CD4-positive, alpha-beta memory T cell (primary cell): Measurements from ENCODE around the gene MRPL54. TPM values are rescaled to one million over a fixed set of nuclear protein-coding genes. Genes with fewer than 3 reads are reported as not detected.
A peak's percentile ranks its signal among the peaks of the same experiment; 100 is the strongest.
"Not testable (repeated sequence)": the region's sequence is repeated elsewhere in the genome, so short reads cannot be mapped to it uniquely, and the experiment has no call there.

Experiments
- CTCF ChIA-PET: fragments of 350-600 bp; sonication (Branson Sonifier 250); formaldehyde crosslinking; loops from one replicate; lab custom pipeline; 2021; ENCODE audit warnings: inconsistent platforms; ENCODE audit not compliant: partially characterized antibody; lab: Charles Lee
- POLR2A ChIA-PET: fragments of 350-600 bp; sonication (Branson Sonifier 250); formaldehyde crosslinking; loops from one replicate; lab custom pipeline; 2021; ENCODE audit not compliant: partially characterized antibody; lab: Charles Lee
- DNase-seq, 5 donors: peaks; one replicate each; pipeline versions ENCODE4 v3.0.0 to v3.0.0-alpha.2; 2020 to 2022; ENCODE audit warnings: mixed read lengths in 1 of 5
- H3K27ac ChIP-seq: one replicate; pipeline ENCODE4 v1.7.0; 2013; ENCODE audit warnings: low read depth, low read length
- H3K27me3 ChIP-seq: 2 replicates; pipeline ENCODE4 v1.7.0; 2013; ENCODE audit warnings: mild to moderate bottlenecking, low read length, moderate library complexity; ENCODE audit not compliant: insufficient read depth
- H3K36me3 ChIP-seq: 2 replicates; pipeline ENCODE4 v1.7.0; 2013; ENCODE audit warnings: mild to moderate bottlenecking, low read length, moderate library complexity; ENCODE audit not compliant: insufficient read depth
- H3K4me1 ChIP-seq: 2 replicates; pipeline ENCODE4 v1.7.0; 2013; ENCODE audit warnings: mild to moderate bottlenecking, low read length, moderate library complexity; ENCODE audit not compliant: insufficient read depth
- H3K4me3 ChIP-seq, 2 donors: one replicate each; pipeline ENCODE4 v1.7.0; 2013; ENCODE audit warnings: low read length in 2 of 2, mild to moderate bottlenecking in 1 of 2
- H3K9me3 ChIP-seq, 2 donors: one replicate each; pipeline ENCODE4 v1.7.0; 2013; ENCODE audit warnings: low read length in 2 of 2, control low read depth in 1 of 2; ENCODE audit not compliant: control insufficient read depth in 1 of 2
- H3K27ac Mint-ChIP-seq, 7 donors: one replicate each; pipeline ENCODE4 v1.8.0; 2020 to 2021; ENCODE audit warnings: mixed read lengths in 7 of 7, mild to moderate bottlenecking in 6 of 7, inconsistent platforms in 3 of 7, moderate library complexity in 3 of 7
- H3K27me3 Mint-ChIP-seq, 2 donors: one replicate each; pipeline ENCODE4 v1.8.0; 2020 to 2021; ENCODE audit warnings: mixed read lengths in 2 of 2
- H3K36me3 Mint-ChIP-seq, 2 donors: one replicate each; pipeline ENCODE4 v1.8.0; 2020 to 2021; ENCODE audit warnings: mixed read lengths in 2 of 2, inconsistent platforms in 1 of 2, mild to moderate bottlenecking in 1 of 2
- H3K4me1 Mint-ChIP-seq, 4 donors: one replicate each; pipeline ENCODE4 v1.8.0; 2020 to 2021; ENCODE audit warnings: mixed read lengths in 4 of 4, mild to moderate bottlenecking in 1 of 4
- H3K4me3 Mint-ChIP-seq, 8 donors: one replicate each; pipeline ENCODE4 v1.8.0; 2020 to 2021; ENCODE audit warnings: mixed read lengths in 8 of 8, mild to moderate bottlenecking in 7 of 8, moderate library complexity in 6 of 8, inconsistent platforms in 3 of 8
- H3K9me3 Mint-ChIP-seq, 8 donors: one replicate each; pipeline ENCODE4 v1.8.0; 2020 to 2021; ENCODE audit warnings: mixed read lengths in 8 of 8, mild to moderate bottlenecking in 5 of 8, inconsistent platforms in 3 of 8, moderate library complexity in 1 of 8
- intact Hi-C: fragments of 100-400 bp; cut with micrococcal nuclease; formaldehyde crosslinking; loops from one replicate; pipeline ENCODE4 v1.15.1; 2023
- polyA plus RNA-seq, 2 donors: library from polyadenylated mRNA; unstranded; fragments of 300-500 nt; fragmentation: Illumina TruSeq; gene quantifications; one replicate each; pipeline ENCODE4 v1.2.3, GENCODE V29; 2021
- total RNA-seq, 2 experiments: library from RNA; stranded (reverse); gene quantifications; one replicate each; pipeline ENCODE4 v1.2.3, GENCODE V29; 2021

MRPL54 gene
- total and polyA plus RNA-seq, 4 experiments from 2014 or later, result 36.7 to 107 (median 70.2) TPM

- H3K27me3 ChIP-seq, result no peaks in the 10 kb centered on the region
- peak overlapping the region in 5 of 7 donors; percentile 25 to 100 (median 57) for H3K27ac Mint-ChIP-seq
- CTCF ChIA-PET, result interaction anchor here (9.7 kb wide), 1 partner anchor 63 kb away, joined by 82 read pairs; no protein-coding TSS in a partner anchor
- H3K36me3 ChIP-seq, result peaks cover 4% of the 10 kb centered on the region
- intact Hi-C loops, result loop anchor here (5.0 kb wide), 1 partner anchor 713 kb away; the partner anchor contains the start of gene HDGFL2
- H3K4me1 ChIP-seq, result peaks cover 46% of the 10 kb centered on the region
- H3K9me3 ChIP-seq, result no peaks in the 10 kb centered on the region
- H3K9me3 Mint-ChIP-seq, result peaks cover 0 to 3% (median 0%) of the 10 kb centered on the region in 8 donors
- H3K4me1 Mint-ChIP-seq, result peaks cover 21 to 68% (median 41%) of the 10 kb centered on the region in 4 donors
- H3K4me3 Mint-ChIP-seq, result peak overlapping the region in 6 of 8 donors; percentile 31 to 95 (median 46)
- no peak overlapping the region for H3K4me3 ChIP-seq
- peaks cover 0 to 2% of the 10 kb centered on the region in 2 donors for H3K27me3 Mint-ChIP-seq
- H3K27ac ChIP-seq, result peak overlapping the region; percentile 12
- POLR2A ChIA-PET, result interaction anchor here (1.0 to 3.8 kb wide), 4 partner anchors 9 to 38 kb away, joined by 3 to 36 read pairs (median 4); no protein-coding TSS in a partner anchor
- peaks cover 11 to 43% of the 10 kb centered on the region in 2 donors for H3K36me3 Mint-ChIP-seq
- DNase-seq, result peak in 1 of 5 donors; percentile 30
These were observed 2.8 kb upstream of the MRPL54 start for GRCh38 chr19:3759482-3760254.

DNA sequence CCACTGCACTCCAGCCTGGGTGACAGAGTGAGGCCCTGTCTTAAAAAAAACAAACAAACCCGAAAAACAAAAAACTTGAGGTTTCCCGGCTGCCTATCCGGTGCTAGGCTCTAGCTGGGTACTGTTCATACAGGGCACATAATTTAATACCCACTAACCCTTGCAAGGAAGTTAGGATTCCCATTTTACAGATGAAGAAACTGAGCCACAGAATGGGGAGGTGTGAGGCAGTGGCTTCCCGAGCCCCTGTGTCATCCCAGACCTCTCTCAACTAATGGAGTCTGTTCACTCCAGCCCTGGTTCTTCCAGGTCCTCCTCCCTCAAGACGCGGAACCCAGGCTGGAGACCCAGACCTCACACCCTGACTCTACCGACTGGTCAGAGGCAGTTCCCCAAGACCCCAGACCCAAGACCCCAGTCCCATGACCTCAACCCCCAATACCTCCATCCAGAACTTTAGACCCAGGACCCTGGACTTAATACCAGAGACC, 1.6 kb upstream of the MRPL54 start:
- peaks cover 0 to 2% of the 10 kb centered on the region in 2 donors for H3K27me3 Mint-ChIP-seq
- peaks cover 18 to 59% (median 33%) of the 10 kb centered on the region in 4 donors for H3K4me1 Mint-ChIP-seq
- intact Hi-C loops, result loop anchor here (5.0 kb wide), 1 partner anchor 711 kb away; the partner anchor contains the start of gene HDGFL2
- Histone ChIP-seq H3K27me3 (no peaks in the 10 kb centered on the region), H3K9me3 (no peaks in the 10 kb centered on the region), H3K4me1 (peaks cover 46% of the 10 kb centered on the region), H3K36me3 (peaks cover 10% of the 10 kb centered on the region), H3K4me3 (peak overlapping the region; percentile 91 to 94), H3K27ac (peak overlapping the region; percentile 99)
- peaks cover 5 to 34% of the 10 kb centered on the region in 2 donors for H3K36me3 Mint-ChIP-seq
- POLR2A ChIA-PET, result interaction anchor here (0.6 to 3.8 kb wide), 8 partner anchors 9 to 61 kb away, joined by 3 to 46 read pairs (median 18); no protein-coding TSS in a partner anchor
- peak; percentile 48 to 57 (median 56) for DNase-seq
- CTCF ChIA-PET, result interaction anchor here (0.5 to 9.7 kb wide), 7 partner anchors 11 to 196 kb away, joined by 3 to 82 read pairs (median 10); no protein-coding TSS in a partner anchor
- H3K27ac Mint-ChIP-seq, result peak overlapping the region; percentile 95 to 100 (median 99)
- H3K4me3 Mint-ChIP-seq, result peak overlapping the region; percentile 94 to 97 (median 96)
- peaks cover 0 to 3% (median 0%) of the 10 kb centered on the region in 8 donors for H3K9me3 Mint-ChIP-seq

DNA sequence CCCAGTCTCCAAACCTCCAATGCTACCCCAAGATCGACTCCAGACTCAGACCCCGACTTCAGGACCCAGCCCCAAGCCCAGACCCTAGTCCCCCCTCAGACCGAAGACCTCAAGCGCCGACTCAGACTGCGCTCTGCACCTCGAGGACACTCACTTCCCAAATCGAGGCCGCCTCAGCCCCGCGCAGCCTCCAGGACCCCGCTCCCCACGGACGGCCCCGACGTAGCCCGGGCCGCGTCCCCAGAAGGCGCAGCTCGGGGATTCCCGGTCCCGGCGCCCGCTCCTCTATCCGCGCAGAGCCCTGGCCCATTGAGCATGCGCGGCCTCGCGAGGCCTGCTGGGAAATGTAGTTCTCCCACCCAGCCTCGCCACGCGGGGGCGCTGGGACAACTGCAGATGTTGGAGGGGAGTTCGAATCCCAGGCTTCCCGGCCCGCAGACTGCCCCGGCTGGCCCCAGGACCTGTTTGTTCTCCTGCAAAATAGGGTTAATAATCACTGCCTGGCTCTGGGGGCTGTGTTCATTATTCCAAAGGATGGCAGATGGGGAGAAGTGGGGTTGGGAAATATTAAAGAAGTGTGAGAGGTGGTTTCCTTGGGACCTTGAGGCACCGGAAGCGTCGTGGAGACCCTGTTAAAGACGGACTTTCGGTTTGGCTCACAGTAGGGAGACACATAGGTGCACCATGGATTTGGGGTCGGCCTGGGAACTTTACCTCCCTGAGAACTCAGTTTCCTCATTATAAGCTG, 926 bp upstream of the MRPL54 start, which contains the start of gene APBA3:
Gene APBA3, minus strand, starts transcription at position 311 of the 748 bp plus-strand sequence. CDS start 1,428 bp downstream, outside the sequence.
- peaks cover 7 to 38% of the 10 kb centered on the region in 2 donors for H3K36me3 Mint-ChIP-seq
- Histone ChIP-seq H3K4me1 (peaks cover 46% of the 10 kb centered on the region), H3K4me3 (peak within 1 kb of the TSS; percentile 91 to 98), H3K9me3 (no peaks in the 10 kb centered on the region), H3K27me3 (no peaks in the 10 kb centered on the region), H3K36me3 (peaks cover 12% of the 10 kb centered on the region), H3K27ac (peak within 1 kb of the TSS; percentile 100)
- ChIA-PET POLR2A (interaction anchor here (0.6 to 3.8 kb wide), 28 partner anchors 9 to 1207 kb away, joined by 3 to 46 read pairs (median 7); partner anchors contain the start of genes DAPK3, DOHH, EEF2 and KDM4B), CTCF (interaction anchor here (0.5 to 9.7 kb wide), 15 partner anchors 9 to 224 kb away, joined by 3 to 82 read pairs (median 6); partner anchors contain the start of gene EEF2)
- peak within 1 kb of the TSS; percentile 96 to 99 (median 98) for H3K4me3 Mint-ChIP-seq
- H3K9me3 Mint-ChIP-seq, result peaks cover 0 to 3% (median 0%) of the 10 kb centered on the region in 8 donors
- peaks cover 0 to 2% of the 10 kb centered on the region in 2 donors for H3K27me3 Mint-ChIP-seq
- intact Hi-C loops, result loop anchor here (1.0 to 5.0 kb wide), 6 partner anchors 40 to 711 kb away; partner anchors contain the start of genes DAPK3, EEF2 and HDGFL2
- DNase-seq, result peak; percentile 90 to 94 (median 92)
- peak within 1 kb of the TSS; percentile 100 for H3K27ac Mint-ChIP-seq
- peaks cover 19 to 61% (median 35%) of the 10 kb centered on the region in 4 donors for H3K4me1 Mint-ChIP-seq

DNA sequence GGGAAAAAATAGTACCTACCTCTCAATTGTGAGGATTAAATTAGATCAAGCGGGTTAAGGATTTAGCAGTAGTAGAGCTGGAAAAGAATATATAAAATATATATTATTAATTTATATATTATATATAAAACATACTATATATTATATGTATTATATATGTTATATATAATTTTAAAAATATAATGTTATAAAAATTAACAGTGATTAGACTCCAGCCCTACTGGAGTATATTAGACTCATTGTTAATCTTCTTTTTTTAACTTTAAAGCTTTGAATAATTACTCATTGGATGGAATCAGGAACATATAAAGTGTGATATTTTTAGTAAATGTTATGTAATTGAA, 380 bp upstream of the MRPL54 start:
- ChIA-PET CTCF (interaction anchor here (1.0 to 9.7 kb wide), 18 partner anchors 9 to 1710 kb away, joined by 3 to 82 read pairs (median 4); partner anchors contain the start of genes DOHH and EEF2), POLR2A (interaction anchor here (0.8 to 3.8 kb wide), 35 partner anchors 9 to 1206 kb away, joined by 3 to 46 read pairs (median 6); partner anchors contain the start of genes DAPK3, DOHH, EEF2 and FEM1A)
- DNase-seq, result no peak
- peaks cover 6 to 38% of the 10 kb centered on the region in 2 donors for H3K36me3 Mint-ChIP-seq
- Histone ChIP-seq H3K27ac (peak overlapping the region; percentile 100), H3K27me3 (no peaks in the 10 kb centered on the region), H3K9me3 (no peaks in the 10 kb centered on the region), H3K4me3 (peak overlapping the region in 1 of 2 donors; percentile 98), H3K36me3 (peaks cover 12% of the 10 kb centered on the region), H3K4me1 (peaks cover 46% of the 10 kb centered on the region)
- peaks cover 16 to 59% (median 34%) of the 10 kb centered on the region in 4 donors for H3K4me1 Mint-ChIP-seq
- intact Hi-C loops, result loop anchor here (1.0 to 5.0 kb wide), 6 partner anchors 41 to 710 kb away; partner anchors contain the start of genes DAPK3, EEF2 and HDGFL2
- H3K27ac Mint-ChIP-seq, result peak overlapping the region; percentile 100
- peaks cover 0 to 2% of the 10 kb centered on the region in 2 donors for H3K27me3 Mint-ChIP-seq
- peaks cover 0 to 3% (median 0%) of the 10 kb centered on the region in 8 donors for H3K9me3 Mint-ChIP-seq
- peak overlapping the region; percentile 96 to 99 (median 98) for H3K4me3 Mint-ChIP-seq

DNA sequence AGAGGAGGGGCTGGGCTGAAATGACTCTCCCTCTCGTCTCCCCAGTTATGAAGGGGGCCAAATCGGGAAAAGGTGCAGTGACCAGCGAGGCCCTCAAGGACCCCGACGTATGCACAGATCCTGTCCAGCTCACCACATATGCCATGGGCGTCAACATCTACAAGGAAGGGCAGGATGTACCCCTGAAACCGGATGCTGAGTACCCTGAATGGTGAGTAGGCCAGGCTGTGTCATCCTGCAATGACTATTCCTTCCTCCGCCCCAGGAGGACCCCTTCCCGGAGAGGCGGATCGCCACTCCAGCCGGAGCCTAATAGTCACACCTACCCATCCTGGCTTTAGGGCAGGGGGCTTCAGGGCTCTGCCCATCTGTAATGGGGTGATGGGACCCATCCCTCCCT, 2.6 kb downstream of the MRPL54 start:
- Mint-ChIP-seq H3K27ac (no peak overlapping the region), H3K4me3 (no peak overlapping the region), H3K4me1 (peaks cover 15 to 41% (median 28%) of the 10 kb centered on the region in 4 donors), H3K36me3 (peaks cover 10 to 37% of the 10 kb centered on the region in 2 donors), H3K27me3 (peaks cover 0 to 2% of the 10 kb centered on the region in 2 donors), H3K9me3 (peaks cover 0 to 3% (median 0%) of the 10 kb centered on the region in 8 donors)
- Histone ChIP-seq H3K4me1 (peaks cover 23% of the 10 kb centered on the region), H3K27me3 (no peaks in the 10 kb centered on the region), H3K4me3 (no peak overlapping the region), H3K9me3 (no peaks in the 10 kb centered on the region), H3K27ac (no peak overlapping the region), H3K36me3 (peaks cover 19% of the 10 kb centered on the region)
- CTCF ChIA-PET, result no interaction called here
- POLR2A ChIA-PET, result no interaction called here
- intact Hi-C loops, result no loop called here
- DNase-seq, result peak in 1 of 5 donors; percentile 26

DNA sequence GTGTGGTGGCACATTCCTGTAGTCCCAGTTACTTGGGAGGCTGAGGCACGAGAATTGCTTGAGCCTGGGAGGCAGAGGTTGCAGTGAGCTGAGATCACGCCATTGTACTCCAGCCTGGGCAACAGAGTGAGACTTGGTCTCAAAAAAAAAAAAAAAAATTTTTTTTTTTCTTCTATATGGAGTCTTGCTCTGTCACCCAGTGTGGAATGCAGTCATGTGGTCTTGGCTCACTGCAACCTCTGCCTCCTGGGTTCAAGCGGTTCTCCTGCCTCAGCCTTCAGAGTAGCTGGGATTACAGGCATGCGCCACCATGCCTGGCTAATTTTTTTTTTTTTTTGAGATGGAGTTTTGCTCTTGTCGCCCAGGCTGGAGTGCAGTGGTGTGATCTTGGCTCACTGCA, 3.3 kb downstream of the MRPL54 start:
- H3K27ac ChIP-seq, CTCF ChIA-PET, H3K9me3 ChIP-seq, H3K9me3 Mint-ChIP-seq, H3K27me3 Mint-ChIP-seq, H3K4me3 ChIP-seq, H3K27me3 ChIP-seq, intact Hi-C loops, H3K4me3 Mint-ChIP-seq: not testable (repeated sequence)
- DNase-seq, result peak in 1 of 5 donors; percentile 16
- peaks cover 10 to 35% of the 10 kb centered on the region in 2 donors for H3K36me3 Mint-ChIP-seq
- peaks cover 13 to 34% (median 26%) of the 10 kb centered on the region in 4 donors for H3K4me1 Mint-ChIP-seq
- peaks cover 19% of the 10 kb centered on the region for H3K36me3 ChIP-seq
- POLR2A ChIA-PET, result interaction anchor here (1.7 kb wide), 1 partner anchor 23 kb away, joined by 3 read pairs; no protein-coding TSS in a partner anchor
- H3K4me1 ChIP-seq, result peaks cover 16% of the 10 kb centered on the region
- peak overlapping the region in 1 of 7 donors; percentile 76 for H3K27ac Mint-ChIP-seq
